Right lobe of liver (tissue), 6 donors: ENCODE results near the gene PPEF2. TPM values are rescaled to one million over a fixed set of nuclear protein-coding genes. Genes with fewer than 3 reads are reported as not detected.
A peak's percentile ranks its signal among the peaks of the same experiment; 100 is the strongest.

Source experiments
- ATAC-seq, 4 donors: fragments of 200-7000 bp; cut with Tn5 transposase; one replicate each; pipeline ENCODE4 v1.9.1; 2020; ENCODE audit warnings: mild to moderate bottlenecking in 4 of 4, moderate library complexity in 4 of 4
- DNase-seq, 3 donors: peaks; one replicate each; pipeline ENCODE4 v3.0.0-alpha.2; 2020
- H3K27ac ChIP-seq, 3 donors: fragments of 200-600 bp; one replicate each; pipeline ENCODE4 v1.8.0; 2022
- H3K27me3 ChIP-seq, 2 donors: fragments of 200-600 bp; one replicate each; pipeline ENCODE4 v1.8.0; 2022
- H3K36me3 ChIP-seq, 4 donors: fragments of 200-600 bp; sonication (generic) in 1 of 4; one replicate each; pipeline versions ENCODE4 v1.5.1 to v1.8.0; 2017 to 2022; ENCODE audit warnings: control low read depth in 1 of 4
- H3K4me1 ChIP-seq, 4 donors: fragments of 200-600 bp; sonication (generic) in 1 of 4; one replicate each; pipeline versions ENCODE4 v1.5.1 to v1.8.0; 2017 to 2022; ENCODE audit warnings: control low read depth in 1 of 4
- H3K4me3 ChIP-seq, 3 donors: fragments of 200-600 bp; one replicate each; pipeline ENCODE4 v1.8.0; 2022
- H3K9me3 ChIP-seq, 4 donors: fragments of 200-600 bp; sonication (generic) in 1 of 4; one replicate each; pipeline versions ENCODE4 v1.5.1 to v1.8.0; 2017 to 2022; ENCODE audit warnings: control low read depth in 1 of 4
- CTCF ChIP-seq, 4 donors: fragments of 200-600 bp in 3 of 4; fragments of 450-650 bp in 1 of 4; IDR thresholded peaks; one replicate each; pipeline versions ENCODE4 v1.5.1 to v1.8.0; 2016 to 2022; ENCODE audit warnings: antibody characterized with exemption in 4 of 4, mild to moderate bottlenecking in 2 of 4
- POLR2A ChIP-seq: fragments of 450-650 bp; IDR thresholded peaks from one replicate; pipeline ENCODE4 v1.6.1; 2017; ENCODE audit warnings: antibody characterized with exemption, mild to moderate bottlenecking
- WGBS: methylation state at CpG from one replicate; pipeline ENCODE4 v1.1.6; 2018; ENCODE audit warnings: low coverage, low lambda C conversion rate; ENCODE audit not compliant: insufficient coverage; ENCODE audit errors: missing lambda C conversion rate; 5-methylcytosine and 5-hydroxymethylcytosine counted together
- intact Hi-C, 2 donors: fragments of 100-400 bp; cut with DNase I; formaldehyde crosslinking; loops; one replicate each; pipeline versions ENCODE4 v1.11.2 to v1.14.1; 2022
- total RNA-seq, 6 experiments: library from RNA; depleted of rRNA in 2 of 6; stranded (reverse); fragments of >200 nt in 2 of 6; fragmentation: NEBNext Ultra II Directional in 3 of 6; extraction: Animal tissue kit (Norgen Biotek cat#: 25700) in 3 of 6; gene quantifications; one replicate each; pipeline versions ENCODE4 v1.1.0 to v1.2.4, GENCODE V29; 2016 to 2023
- donor health status: DM: no; HTN: yes; CAD: no.
- donor health status: DM: no; HTN: no; CAD: no.
- donor health status: DM: no; HTN: no; CAD: no.
- donor health status: DM: no; HTN: yes; CAD: no.
- donor health status: DM: no; HTN: yes; CAD: no.

PPEF2 gene
- total RNA-seq, 6 experiments from 2014 or later: not detected

GRCh38 chr4:75823812-75824211 lies 78.4 kb downstream of the PPEF2 start:
- 71% methylated on average over 2 of the region's 2 CpGs for WGBS
- DNase-seq: no peak
- Histone ChIP-seq H3K36me3 (no peaks in the 10 kb centered on the region), H3K4me1 (no peaks in the 10 kb centered on the region), H3K27me3 (no peaks in the 10 kb centered on the region), H3K9me3 (no peaks in the 10 kb centered on the region), H3K4me3 (no peak overlapping the region), H3K27ac (no peak overlapping the region)
- ATAC-seq: no peak
- TF ChIP-seq CTCF (IDR thresholded peaks at IDR 0.05): no peak
- TF ChIP-seq POLR2A: no peak
- intact Hi-C loops: no loop called here

GRCh38 chr4:75822416-75822815 lies 79.8 kb downstream of the PPEF2 start:
- WGBS: 84% methylated on average over 5 of the region's 5 CpGs
- Histone ChIP-seq H3K36me3 (no peaks in the 10 kb centered on the region), H3K27me3 (no peaks in the 10 kb centered on the region), H3K4me1 (no peaks in the 10 kb centered on the region), H3K4me3 (no peak overlapping the region), H3K9me3 (no peaks in the 10 kb centered on the region), H3K27ac (no peak overlapping the region)
- DNase-seq (no peak), ATAC-seq (peak in 2 of 4 donors; percentile 21 to 30)
- TF ChIP-seq POLR2A (no peak), CTCF (IDR thresholded peaks at IDR 0.05) (no peak)
- intact Hi-C loops: no loop called here

GRCh38 chr4:75821966-75822365 lies 80.3 kb downstream of the PPEF2 start:
- DNase-seq (no peak), ATAC-seq (no peak)
- H3K4me3 ChIP-seq: no peak overlapping the region
- no peak overlapping the region for H3K27ac ChIP-seq
- no peaks in the 10 kb centered on the region for H3K27me3 ChIP-seq
- intact Hi-C loops: no loop called here
- no peaks in the 10 kb centered on the region for H3K4me1 ChIP-seq
- no peaks in the 10 kb centered on the region for H3K36me3 ChIP-seq
- no peaks in the 10 kb centered on the region for H3K9me3 ChIP-seq
- TF ChIP-seq CTCF (IDR thresholded peaks at IDR 0.05) (no peak), POLR2A (no peak)
- WGBS: 100% methylated on average over 2 of the region's 5 CpGs

- H3K27ac ChIP-seq: no peak overlapping the region
- intact Hi-C loops: no loop called here
- ATAC-seq (no peak), DNase-seq (no peak)
- TF ChIP-seq CTCF (IDR thresholded peaks at IDR 0.05) (no peak), POLR2A (no peak)
- no peaks in the 10 kb centered on the region for H3K27me3 ChIP-seq
- H3K4me1 ChIP-seq: no peaks in the 10 kb centered on the region
- no peaks in the 10 kb centered on the region for H3K9me3 ChIP-seq
- WGBS: 69% methylated on average over 3 of the region's 3 CpGs
- no peaks in the 10 kb centered on the region for H3K36me3 ChIP-seq
- no peak overlapping the region for H3K4me3 ChIP-seq
Measured at GRCh38 chr4:75821216-75821615, 81.0 kb downstream of the PPEF2 start.

- Histone ChIP-seq H3K4me1 (no peaks in the 10 kb centered on the region), H3K36me3 (no peaks in the 10 kb centered on the region), H3K27ac (no peak overlapping the region), H3K9me3 (no peaks in the 10 kb centered on the region), H3K27me3 (no peaks in the 10 kb centered on the region), H3K4me3 (no peak overlapping the region)
- ATAC-seq (no peak), DNase-seq (no peak)
- 82% methylated on average over 3 of the region's 3 CpGs for WGBS
- TF ChIP-seq POLR2A (no peak), CTCF (IDR thresholded peaks at IDR 0.05) (no peak)
- intact Hi-C loops: no loop called here
Measured at GRCh38 chr4:75820676-75821075, 81.6 kb downstream of the PPEF2 start.
